ENCODE data around the gene KIF6. TPM values are rescaled to one million over a fixed set of nuclear protein-coding genes. Genes with fewer than 3 reads are reported as not detected.

KIF6 gene
- total and polyA plus RNA-seq, 2 donors (not counting 1 experiment from before 2014, with no cell fraction given) = not detected

GRCh38 chr6:39339096-39339867 lies 385.9 kb downstream of the KIF6 start:
- no peak overlapping the region for H3K9ac ChIP-seq (ENCODE audit: low read length)
- H4K20me1 ChIP-seq (ENCODE audit: control insufficient read depth, insufficient read depth, low read length, poor library complexity, severe bottlenecking) = no peaks in the 10 kb centered on the region
- intact Hi-C loops (cut with micrococcal nuclease) = no loop called here
- H3K27ac Mint-ChIP-seq = no peak overlapping the region
- 52% methylated on average over 6 of the region's 9 CpGs for WGBS (ENCODE audit: insufficient coverage)
- H3K36me3 ChIP-seq (replicated peaks in 1 of 2; ENCODE audit: control extremely low read depth in 1 of 2, control insufficient read depth in 1 of 2, extremely low read depth in 1 of 2, insufficient read depth in 2 of 2, low read length in 1 of 2) = no peaks in the 10 kb centered on the region
- H3K4me1 Mint-ChIP-seq = peaks cover 21% of the 10 kb centered on the region
- peaks cover 0 to 14% (median 2%) of the 10 kb centered on the region in 4 experiments for H3K27me3 ChIP-seq (replicated peaks in 1 of 4; ENCODE audit: control extremely low read depth in 1 of 4, control insufficient read depth in 3 of 4, insufficient read depth in 4 of 4, low read length in 3 of 4)
- H3K9me3 Mint-ChIP-seq (ENCODE audit: insufficient read depth) = peaks cover 2% of the 10 kb centered on the region
- peaks cover 29% of the 10 kb centered on the region for H3K27me3 Mint-ChIP-seq
- H3K27ac ChIP-seq (ENCODE audit: low read length in 2 of 2) = no peak overlapping the region
- H3K9me3 ChIP-seq (ENCODE audit: control extremely low read depth in 1 of 3, control insufficient read depth in 2 of 3, insufficient read depth in 1 of 3, low read length in 2 of 3) = peaks cover 0 to 7% (median 0%) of the 10 kb centered on the region in 3 donors
- TF ChIP-seq EZH2 (IDR thresholded peaks at IDR 0.05; ENCODE audit: borderline replicate concordance, insufficient read depth, low read depth, low read length, poor library complexity, severe bottlenecking) (no peak), CTCF (IDR thresholded peaks at IDR 0.05) (no peak)
- DNase-seq = no peak
- H3K4me2 ChIP-seq (replicated peaks; ENCODE audit: low read depth, low read length, poor library complexity, severe bottlenecking) = peak overlapping the region; percentile 49
- CTCF ChIA-PET = interaction anchor here (1.2 to 1.8 kb wide), 3 partner anchors 8 to 30 kb away, joined by 3 to 8 read pairs (median 3); no protein-coding TSS in a partner anchor
- H2AFZ ChIP-seq (ENCODE audit: insufficient read depth, low read depth, low read length, poor library complexity, severe bottlenecking) = peak overlapping the region; percentile 44
- POLR2A ChIA-PET = no interaction called here
- peaks cover 58 to 72% of the 10 kb centered on the region in 2 donors for H3K4me1 ChIP-seq (ENCODE audit: control insufficient read depth in 2 of 2, insufficient read depth in 2 of 2, low read length in 2 of 2)
- no peaks in the 10 kb centered on the region for H3K79me2 ChIP-seq (ENCODE audit: control insufficient read depth, insufficient read depth, low read length)
- no peak overlapping the region for H3K4me3 ChIP-seq (ENCODE audit: control extremely low read depth in 1 of 5, extremely low read depth in 1 of 5, insufficient read depth in 1 of 5, low read depth in 2 of 5, low read length in 4 of 5)
- H3K4me3 Mint-ChIP-seq = no peak overlapping the region
- ATAC-seq (ENCODE audit: low read depth) = no peak

GRCh38 chr6:39338397-39338796 lies 386.8 kb downstream of the KIF6 start:
- no peak for TF ChIP-seq CTCF (IDR thresholded peaks at IDR 0.05)
- TF ChIP-seq EZH2 (IDR thresholded peaks at IDR 0.05; ENCODE audit: borderline replicate concordance, insufficient read depth, low read depth, low read length, poor library complexity, severe bottlenecking) = no peak
- peaks cover 32% of the 10 kb centered on the region for H3K27me3 Mint-ChIP-seq
- peaks cover 0 to 14% (median 2%) of the 10 kb centered on the region in 4 experiments for H3K27me3 ChIP-seq (replicated peaks in 1 of 4; ENCODE audit: control extremely low read depth in 1 of 4, control insufficient read depth in 3 of 4, insufficient read depth in 4 of 4, low read length in 3 of 4)
- H3K9me3 Mint-ChIP-seq (ENCODE audit: insufficient read depth) = no peaks in the 10 kb centered on the region
- peaks cover 21% of the 10 kb centered on the region for H3K4me1 Mint-ChIP-seq
- H4K20me1 ChIP-seq (ENCODE audit: control insufficient read depth, insufficient read depth, low read length, poor library complexity, severe bottlenecking) = no peaks in the 10 kb centered on the region
- H3K4me3 Mint-ChIP-seq = no peak overlapping the region
- intact Hi-C loops (cut with micrococcal nuclease) = no loop called here
- no peak overlapping the region for H2AFZ ChIP-seq (ENCODE audit: insufficient read depth, low read depth, low read length, poor library complexity, severe bottlenecking)
- no peak overlapping the region for H3K4me3 ChIP-seq (ENCODE audit: control extremely low read depth in 1 of 5, extremely low read depth in 1 of 5, insufficient read depth in 1 of 5, low read depth in 2 of 5, low read length in 4 of 5)
- peaks cover 52 to 65% of the 10 kb centered on the region in 2 donors for H3K4me1 ChIP-seq (ENCODE audit: control insufficient read depth in 2 of 2, insufficient read depth in 2 of 2, low read length in 2 of 2)
- no peaks in the 10 kb centered on the region for H3K36me3 ChIP-seq (replicated peaks in 1 of 2; ENCODE audit: control extremely low read depth in 1 of 2, control insufficient read depth in 1 of 2, extremely low read depth in 1 of 2, insufficient read depth in 2 of 2, low read length in 1 of 2)
- 4% methylated on average over 5 of the region's 5 CpGs for WGBS (ENCODE audit: insufficient coverage)
- H3K9ac ChIP-seq (ENCODE audit: low read length) = no peak overlapping the region
- ATAC-seq (ENCODE audit: low read depth) (no peak), DNase-seq (no peak)
- peaks cover 0 to 2% (median 0%) of the 10 kb centered on the region in 3 donors for H3K9me3 ChIP-seq (ENCODE audit: control extremely low read depth in 1 of 3, control insufficient read depth in 2 of 3, insufficient read depth in 1 of 3, low read length in 2 of 3)
- CTCF ChIA-PET = interaction anchor here (0.6 to 1.8 kb wide), 3 partner anchors 9 to 1665 kb away, joined by 3 to 8 read pairs (median 3); no protein-coding TSS in a partner anchor
- no peak overlapping the region for H3K27ac ChIP-seq (ENCODE audit: low read length in 2 of 2)
- H3K27ac Mint-ChIP-seq = no peak overlapping the region
- POLR2A ChIA-PET = no interaction called here
- no peak overlapping the region for H3K4me2 ChIP-seq (replicated peaks; ENCODE audit: low read depth, low read length, poor library complexity, severe bottlenecking)
- no peaks in the 10 kb centered on the region for H3K79me2 ChIP-seq (ENCODE audit: control insufficient read depth, insufficient read depth, low read length)

Data from B cell (primary cell).